GM13976 (cell line): ENCODE measurements around the gene TARBP1.
"Not testable (repeated sequence)": the region's sequence is repeated elsewhere in the genome, so short reads cannot be mapped to it uniquely, and the experiment has no call there.

Experiments used
- DNase-seq: peaks from one replicate; pipeline ENCODE4 v3.0.0; 2012; ENCODE audit warnings: low spot score
- CTCF ChIP-seq: IDR thresholded peaks from 2 replicates; pipeline ENCODE4 v1.5.1; 2012; ENCODE audit warnings: borderline replicate concordance, mild to moderate bottlenecking; ENCODE audit not compliant: insufficient read depth; ENCODE audit errors: extremely low read depth, missing control alignments, control extremely low read depth
- in situ Hi-C: fragments of 300-500 bp; cut with MboI; formaldehyde crosslinking; loops from one replicate; pipeline ENCODE4 v1.12.0; 2022; ENCODE audit warnings: low sequenced_read_pairs, mixed read lengths, inconsistent platforms; ENCODE audit not compliant: unreplicated experiment

The TARBP1 gene

GRCh38 chr1:234371414-234371813 lies 107.6 kb downstream of the TARBP1 start:
- in situ Hi-C loops, result no loop called here
- TF ChIP-seq CTCF, result no peak
- DNase-seq, result no peak

GRCh38 chr1:234369784-234370183 lies 109.2 kb downstream of the TARBP1 start:
- no peak for TF ChIP-seq CTCF
- DNase-seq, result no peak
- in situ Hi-C loops, result no loop called here

GRCh38 chr1:234369033-234369430 lies 109.9 kb downstream of the TARBP1 start:
- in situ Hi-C loops, result no loop called here
- TF ChIP-seq CTCF, result no peak
- DNase-seq, result no peak

GRCh38 chr1:234368320-234369032 lies 110.5 kb downstream of the TARBP1 start:
- in situ Hi-C loops, result no loop called here
- DNase-seq, result no peak
- no peak for TF ChIP-seq CTCF

- no peak for TF ChIP-seq CTCF
- in situ Hi-C loops, result no loop called here
These were observed 116.4 kb downstream of the TARBP1 start for GRCh38 chr1:234362558-234362957.

GRCh38 chr1:234361102-234361603 lies 117.8 kb downstream of the TARBP1 start:
- in situ Hi-C loops, result no loop called here
- DNase-seq, result no peak
- TF ChIP-seq CTCF, result no peak

More at GRCh38 chr1:234362558-234362957, 116.4 kb downstream of the TARBP1 start:
- no peak for DNase-seq

- in situ Hi-C loops, result no loop called here
- TF ChIP-seq CTCF, result no peak
- DNase-seq, result no peak
These were observed 121.1 kb downstream of the TARBP1 start for GRCh38 chr1:234357831-234358230.

GRCh38 chr1:234356615-234357269 lies 122.2 kb downstream of the TARBP1 start:
- DNase-seq, in situ Hi-C loops: not testable (repeated sequence)
